GM21576 (cell line): ENCODE data around the gene SMARCD1.

Experiments
- ATAC-seq: cut with Tn5 transposase; IDR thresholded peaks from one replicate; pipeline ENCODE4 v1.9.1; 2021; ENCODE audit warnings: mild to moderate bottlenecking, moderate library complexity; ENCODE audit not compliant: unreplicated experiment

SMARCD1 gene

GRCh38 chr12:50103351-50103750 lies 18.2 kb downstream of the SMARCD1 start:
- ATAC-seq, result no peak

GRCh38 chr12:50103767-50104321 lies 18.7 kb downstream of the SMARCD1 start, which contains the start of gene GPD1:
TSS of gene GPD1 (plus strand) at chr12:50104008. CDS start at chr12:50104051, 43 bp downstream.
- ATAC-seq, result no peak

- no peak for ATAC-seq
These were observed 19.6 kb downstream of the SMARCD1 start for GRCh38 chr12:50104417-50105366.

GRCh38 chr12:50105913-50106450 lies 20.8 kb downstream of the SMARCD1 start:
- ATAC-seq, result no peak

- ATAC-seq, result no peak
These were observed 21.8 kb downstream of the SMARCD1 start for GRCh38 chr12:50106907-50107306.

- ATAC-seq, result no peak
These were observed 22.5 kb downstream of the SMARCD1 start for GRCh38 chr12:50107416-50108268.

- ATAC-seq, result no peak
These were observed 24.2 kb downstream of the SMARCD1 start for GRCh38 chr12:50109319-50109718.

GRCh38 chr12:50110127-50110761 lies 25.1 kb downstream of the SMARCD1 start:
- ATAC-seq, result no peak

- ATAC-seq, result no peak
These were observed 25.7 kb downstream of the SMARCD1 start for GRCh38 chr12:50110762-50111351.

GRCh38 chr12:50111395-50111692 lies 26.2 kb downstream of the SMARCD1 start:
- no peak for ATAC-seq

GRCh38 chr12:50111693-50112455 lies 26.7 kb downstream of the SMARCD1 start, which contains the start of gene COX14:
TSS of gene COX14 (plus strand) at chr12:50112236. CDS start at chr12:50120044, 7,808 bp downstream.
- ATAC-seq, result peak; percentile 79

GRCh38 chr12:50112456-50113218 lies 27.5 kb downstream of the SMARCD1 start:
- ATAC-seq, result no peak

- no peak for ATAC-seq
These were observed 32.0 kb downstream of the SMARCD1 start for GRCh38 chr12:50117057-50117622.

- ATAC-seq, result no peak
These were observed 34.2 kb downstream of the SMARCD1 start for GRCh38 chr12:50119387-50119786.

- ATAC-seq, result no peak
These were observed 35.4 kb downstream of the SMARCD1 start for GRCh38 chr12:50120521-50120920.

GRCh38 chr12:50120953-50121352 lies 35.8 kb downstream of the SMARCD1 start:
- ATAC-seq, result no peak

GRCh38 chr12:50121641-50122040 lies 36.5 kb downstream of the SMARCD1 start:
- no peak for ATAC-seq

GRCh38 chr12:50123203-50123602 lies 38.1 kb downstream of the SMARCD1 start:
- ATAC-seq, result no peak
